Uterus (tissue), 2 donors: ENCODE results near the gene SUSD1.

ENCODE experiments used
- POLR2A ChIP-seq, 2 donors: fragments of 450-650 bp; IDR thresholded peaks; one replicate each; pipeline ENCODE4 v1.6.1; 2016; ENCODE audit warnings: antibody characterized with exemption in 2 of 2, mild to moderate bottlenecking in 1 of 2, moderate library complexity in 1 of 2
- TF ChIP-seq, protein P1 (sequence below), 4 experiments: fragments of 200-600 bp in 2 of 4; fragments of 450-650 bp in 2 of 4; sonication (generic) in 2 of 4; IDR thresholded peaks; one replicate each; pipeline ENCODE4 v1.5.1; 2016 to 2019; ENCODE audit warnings: antibody characterized with exemption in 4 of 4, mild to moderate bottlenecking in 2 of 4, moderate library complexity in 1 of 4

DNA sequence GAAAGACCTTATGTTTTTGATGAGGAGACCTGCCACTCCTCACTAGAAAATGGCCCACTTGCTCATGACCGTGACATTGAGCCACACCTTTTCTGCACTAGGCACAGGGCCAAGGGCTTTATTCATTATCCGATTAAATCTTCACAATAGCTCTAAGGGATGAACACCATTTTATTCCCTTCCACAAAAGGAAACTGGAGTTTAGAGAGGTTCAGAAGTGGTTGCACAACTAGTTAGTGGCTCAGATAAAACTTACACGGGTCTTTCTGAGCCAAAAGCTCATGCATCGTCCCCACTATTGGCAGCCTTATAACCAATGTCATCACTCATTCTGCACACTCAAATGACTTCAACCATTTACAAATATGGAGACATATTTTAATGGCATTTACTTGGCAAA is 39.4 kb downstream of the SUSD1 start:
- TF ChIP-seq, protein P1, sequence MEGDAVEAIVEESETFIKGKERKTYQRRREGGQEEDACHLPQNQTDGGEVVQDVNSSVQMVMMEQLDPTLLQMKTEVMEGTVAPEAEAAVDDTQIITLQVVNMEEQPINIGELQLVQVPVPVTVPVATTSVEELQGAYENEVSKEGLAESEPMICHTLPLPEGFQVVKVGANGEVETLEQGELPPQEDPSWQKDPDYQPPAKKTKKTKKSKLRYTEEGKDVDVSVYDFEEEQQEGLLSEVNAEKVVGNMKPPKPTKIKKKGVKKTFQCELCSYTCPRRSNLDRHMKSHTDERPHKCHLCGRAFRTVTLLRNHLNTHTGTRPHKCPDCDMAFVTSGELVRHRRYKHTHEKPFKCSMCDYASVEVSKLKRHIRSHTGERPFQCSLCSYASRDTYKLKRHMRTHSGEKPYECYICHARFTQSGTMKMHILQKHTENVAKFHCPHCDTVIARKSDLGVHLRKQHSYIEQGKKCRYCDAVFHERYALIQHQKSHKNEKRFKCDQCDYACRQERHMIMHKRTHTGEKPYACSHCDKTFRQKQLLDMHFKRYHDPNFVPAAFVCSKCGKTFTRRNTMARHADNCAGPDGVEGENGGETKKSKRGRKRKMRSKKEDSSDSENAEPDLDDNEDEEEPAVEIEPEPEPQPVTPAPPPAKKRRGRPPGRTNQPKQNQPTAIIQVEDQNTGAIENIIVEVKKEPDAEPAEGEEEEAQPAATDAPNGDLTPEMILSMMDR (IDR thresholded peaks at IDR 0.05) = no peak
- no peak for TF ChIP-seq POLR2A (IDR thresholded peaks at IDR 0.05)
